HepG2 (cell line): ENCODE data around the gene TPD52L2. TPM values are rescaled to one million over a fixed set of nuclear protein-coding genes. Genes with fewer than 3 reads are reported as not detected.
A peak's percentile ranks its signal among the peaks of the same experiment; 100 is the strongest.

ENCODE experiments used
- BRD4 ChIP-seq: sonication (generic); formaldehyde crosslinking; IDR thresholded peaks from 2 replicates; pipeline ENCODE4 v1.4.0; 2020; ENCODE audit warnings: missing genetic modification reagents
- CSRNP1 ChIP-seq: sonication (generic); formaldehyde crosslinking; IDR thresholded peaks from 2 replicates; pipeline ENCODE4 v1.8.1; 2023; ENCODE audit warnings: mild to moderate bottlenecking, missing genetic modification reagents
- EP300 ChIP-seq, 3 experiments: sonication (generic) in 1 of 3; formaldehyde crosslinking in 1 of 3; IDR thresholded peaks; 2 replicates each; pipeline versions ENCODE4 v1.5.1 to v1.6.1; 2011 to 2020; ENCODE audit warnings: low read depth in 2 of 3, low read length in 2 of 3, borderline replicate concordance in 1 of 3, improper control_type of control experiment in 1 of 3, mild to moderate bottlenecking in 1 of 3, missing genetic modification reagents in 1 of 3, moderate library complexity in 1 of 3
- ERF ChIP-seq: IDR thresholded peaks from 2 replicates; pipeline ENCODE4 v1.6.1; 2018; ENCODE audit warnings: missing biosample characterization, missing genetic modification reagents
- JARID2 ChIP-seq: sonication (generic); formaldehyde crosslinking; IDR thresholded peaks from 2 replicates; pipeline ENCODE4 v1.8.1; 2023; ENCODE audit warnings: missing genetic modification reagents, inconsistent platforms; ENCODE audit not compliant: insufficient replicate concordance
- KLF13 ChIP-seq: sonication (generic); formaldehyde crosslinking; IDR thresholded peaks from 2 replicates; pipeline ENCODE4 v1.4.0; 2020; ENCODE audit warnings: mild to moderate bottlenecking, missing genetic modification reagents
- MBNL3 ChIP-seq: fragments of 250-450 bp; sonication (Bioruptor Pico); conservative IDR thresholded peaks from 2 replicates; pipeline ENCODE4 v1.8.0; 2022; ENCODE audit warnings: mild to moderate bottlenecking, inconsistent platforms
- MEF2D ChIP-seq: sonication (generic); formaldehyde crosslinking; IDR thresholded peaks from 2 replicates; pipeline ENCODE4 v1.5.1; 2020; ENCODE audit warnings: mild to moderate bottlenecking, missing genetic modification reagents
- MTF2 ChIP-seq: sonication (generic); formaldehyde crosslinking; IDR thresholded peaks from 2 replicates; pipeline ENCODE4 v1.5.0; 2020; ENCODE audit warnings: missing genetic modification reagents, borderline replicate concordance
- SKI ChIP-seq: fragments of 450-650 bp; IDR thresholded peaks from one replicate; pipeline ENCODE4 v1.6.1; 2018; ENCODE audit warnings: mild to moderate bottlenecking; ENCODE audit not compliant: partially characterized antibody
- SRSF9 ChIP-seq: fragments of 200-400 bp; formaldehyde crosslinking; IDR thresholded peaks from 2 replicates; pipeline ENCODE4 v1.6.1; 2018; ENCODE audit warnings: borderline replicate concordance, mild to moderate bottlenecking, low read depth, low read length; ENCODE audit not compliant: insufficient read depth, poor library complexity, severe bottlenecking
- TSC22D2 ChIP-seq: sonication (generic); formaldehyde crosslinking; IDR thresholded peaks from 2 replicates; pipeline ENCODE4 v1.5.1; 2020; ENCODE audit warnings: missing genetic modification reagents, mild to moderate bottlenecking, borderline replicate concordance
- ZBTB7B ChIP-seq: sonication (generic); formaldehyde crosslinking; IDR thresholded peaks from 2 replicates; pipeline ENCODE4 v1.4.0; 2020; ENCODE audit warnings: missing genetic modification reagents
- ZNF547 ChIP-seq: sonication (generic); formaldehyde crosslinking; IDR thresholded peaks from 2 replicates; pipeline ENCODE4 v1.5.1; 2020; ENCODE audit warnings: mild to moderate bottlenecking, missing genetic modification reagents
- ZNF598 ChIP-seq: sonication (generic); formaldehyde crosslinking; IDR thresholded peaks from 2 replicates; pipeline ENCODE4 v1.5.1; 2020; ENCODE audit warnings: mild to moderate bottlenecking, missing genetic modification reagents, borderline replicate concordance
- ZNF687 ChIP-seq: sonication (generic); formaldehyde crosslinking; IDR thresholded peaks from 2 replicates; pipeline ENCODE4 v1.5.1; 2020; ENCODE audit warnings: mild to moderate bottlenecking, missing genetic modification reagents, moderate library complexity
- polyA plus RNA-seq, 8 experiments: library from polyadenylated mRNA; depleted of rRNA in 3 of 8; stranded (reverse) in 7 of 8; unstranded in 1 of 8; fragments of >200 nt; fragmentation: Illumina TruSeq in 4 of 8; extraction: Trizol in 4 of 8; gene quantifications; 2 replicates each; pipeline versions ENCODE4 v1.2.1 to v1.2.3, GENCODE V29; 2011 to 2016; ENCODE audit warnings: low read depth in 4 of 8, missing spikeins in 1 of 8, mixed read lengths in 1 of 8; ENCODE audit not compliant: insufficient read depth in 1 of 8
- total RNA-seq, 5 experiments: library from RNA; depleted of rRNA; stranded (reverse); fragments of >200 nt; fragmentation: Illumina TruSeq; extraction: Trizol; gene quantifications; 2 replicates each; pipeline ENCODE4 v1.2.3, GENCODE V29; 2016; ENCODE audit warnings: low read depth in 1 of 5
- TF ChIP-seq, protein P1 (sequence below): sonication (generic); formaldehyde crosslinking; IDR thresholded peaks from 2 replicates; pipeline ENCODE4 v1.4.0; 2020; ENCODE audit warnings: missing genetic modification reagents, borderline replicate concordance

The TPD52L2 gene
- total and polyA plus RNA-seq, 2 of the 13 experiments (the other 11 are each of a cell fraction or from before 2014, with no cell fraction given), result 156 to 184 TPM

GRCh38 chr20:63894358-63895201, 29.5 kb downstream of the TPD52L2 start, which contains the start of gene DNAJC5 (continued):
- peak; percentile 90 for TF ChIP-seq ZNF687 (CRISPR knock-in tag)
- peak; percentile 86 for TF ChIP-seq ERF (CRISPR knock-in tag)
- TF ChIP-seq SKI, result peak; percentile 92
- TF ChIP-seq EP300 (IDR thresholded peaks at IDR 0.05; ENCODE audit: low read depth in 2 of 2, low read length in 2 of 2), result peak in 1 of 2 experiments; percentile 49; a peak in 1 of 4 replicates
- no peak for TF ChIP-seq EP300 (CRISPR knock-in tag; IDR thresholded peaks at IDR 0.05; ENCODE audit: borderline replicate concordance)
- TF ChIP-seq MBNL3, result no peak
- 0 out of 2 replicates have a peak, but pooled peaks have one; percentile 78 for TF ChIP-seq ZNF547 (CRISPR knock-in tag)
- TF ChIP-seq ZNF598 (CRISPR knock-in tag), result peak; percentile 65; the same call in 1 of the 2 replicates
- 0 out of 2 replicates have a peak, but pooled peaks have one; percentile 42 for TF ChIP-seq BRD4
- TF ChIP-seq, protein P1, sequence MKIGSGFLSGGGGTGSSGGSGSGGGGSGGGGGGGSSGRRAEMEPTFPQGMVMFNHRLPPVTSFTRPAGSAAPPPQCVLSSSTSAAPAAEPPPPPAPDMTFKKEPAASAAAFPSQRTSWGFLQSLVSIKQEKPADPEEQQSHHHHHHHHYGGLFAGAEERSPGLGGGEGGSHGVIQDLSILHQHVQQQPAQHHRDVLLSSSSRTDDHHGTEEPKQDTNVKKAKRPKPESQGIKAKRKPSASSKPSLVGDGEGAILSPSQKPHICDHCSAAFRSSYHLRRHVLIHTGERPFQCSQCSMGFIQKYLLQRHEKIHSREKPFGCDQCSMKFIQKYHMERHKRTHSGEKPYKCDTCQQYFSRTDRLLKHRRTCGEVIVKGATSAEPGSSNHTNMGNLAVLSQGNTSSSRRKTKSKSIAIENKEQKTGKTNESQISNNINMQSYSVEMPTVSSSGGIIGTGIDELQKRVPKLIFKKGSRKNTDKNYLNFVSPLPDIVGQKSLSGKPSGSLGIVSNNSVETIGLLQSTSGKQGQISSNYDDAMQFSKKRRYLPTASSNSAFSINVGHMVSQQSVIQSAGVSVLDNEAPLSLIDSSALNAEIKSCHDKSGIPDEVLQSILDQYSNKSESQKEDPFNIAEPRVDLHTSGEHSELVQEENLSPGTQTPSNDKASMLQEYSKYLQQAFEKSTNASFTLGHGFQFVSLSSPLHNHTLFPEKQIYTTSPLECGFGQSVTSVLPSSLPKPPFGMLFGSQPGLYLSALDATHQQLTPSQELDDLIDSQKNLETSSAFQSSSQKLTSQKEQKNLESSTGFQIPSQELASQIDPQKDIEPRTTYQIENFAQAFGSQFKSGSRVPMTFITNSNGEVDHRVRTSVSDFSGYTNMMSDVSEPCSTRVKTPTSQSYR (CRISPR knock-in tag), result peak; percentile 51; the same call in 1 of the 2 replicates
- TF ChIP-seq MEF2D, result 0 out of 2 replicates have a peak, but pooled peaks have one; percentile 23
- TF ChIP-seq KLF13 (CRISPR knock-in tag), result peak; percentile 62; the same call in 1 of the 2 replicates
- TF ChIP-seq CSRNP1 (CRISPR knock-in tag), result peak; percentile 80; the same call in 1 of the 2 replicates
- TF ChIP-seq MTF2 (CRISPR knock-in tag), result peak; percentile 44; the same call in 1 of the 2 replicates
- peak; percentile 78 for TF ChIP-seq ZBTB7B (CRISPR knock-in tag)
- peak; percentile 62; the same call in 1 of the 2 replicates for TF ChIP-seq TSC22D2 (CRISPR knock-in tag)
- TF ChIP-seq SRSF9, result no peak
- TF ChIP-seq JARID2 (CRISPR knock-in tag), result peak; percentile 85
